WI38 (cell line): ENCODE results near the gene NPAS2.

ENCODE experiments used
- H3K4me3 ChIP-seq: 2 replicates; pipeline ENCODE4 v1.5.1; 2011; ENCODE audit warnings: low read depth, mild to moderate bottlenecking, control low read depth, low read length
- CTCF ChIP-seq: IDR thresholded peaks from 2 replicates; pipeline ENCODE4 v1.5.1; 2012; ENCODE audit warnings: low read depth, mild to moderate bottlenecking, control low read depth, low read length

NPAS2 gene

DNA sequence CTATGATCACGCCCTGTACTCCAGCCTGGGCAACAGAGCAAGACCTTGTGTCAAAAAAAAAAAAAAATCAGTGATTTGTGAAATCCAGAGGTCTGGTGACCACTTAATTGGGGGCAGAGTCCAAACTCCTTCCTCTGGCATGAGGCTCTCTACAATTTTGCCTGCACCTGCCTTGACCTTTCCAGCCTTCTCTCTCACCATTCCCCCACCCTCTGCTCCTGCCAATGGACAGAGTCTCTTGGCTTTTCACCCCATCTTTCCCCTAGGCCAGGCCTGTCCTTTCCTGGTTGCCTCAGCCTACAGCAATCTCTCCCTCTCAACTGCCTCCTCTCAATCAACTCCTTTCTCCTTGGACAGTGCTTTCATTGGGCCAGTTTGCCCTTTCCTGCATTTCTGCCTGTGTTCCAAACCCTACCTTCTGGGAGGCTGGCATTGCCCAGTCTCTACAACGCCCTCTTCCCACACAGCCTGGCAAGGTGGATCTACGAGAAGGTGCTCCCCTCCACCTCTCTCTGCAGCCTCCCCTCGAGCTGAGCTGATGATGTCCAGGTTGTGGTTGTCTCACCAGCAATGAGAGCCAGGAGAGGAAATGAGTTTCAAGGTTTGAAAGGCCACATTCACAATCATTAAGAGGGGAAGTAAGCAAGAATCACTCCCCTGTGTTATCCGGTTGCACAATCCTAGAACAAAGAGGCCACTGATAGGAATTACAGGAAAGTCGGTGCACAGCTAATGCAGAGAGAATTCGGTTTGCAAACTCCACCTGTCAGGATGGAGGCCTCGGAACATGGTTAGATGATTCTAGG is 39.5 kb upstream of the NPAS2 start:
- H3K4me3 ChIP-seq: no peak overlapping the region
- TF ChIP-seq CTCF: no peak

- no peak for TF ChIP-seq CTCF
- H3K4me3 ChIP-seq: no peak overlapping the region
Measured at GRCh38 chr2:100781009-100781325, 39.0 kb upstream of the NPAS2 start.

- no peak overlapping the region for H3K4me3 ChIP-seq
- TF ChIP-seq CTCF: no peak
Measured at GRCh38 chr2:100781523-100782379, 38.2 kb upstream of the NPAS2 start.

GRCh38 chr2:100782380-100782878 is 37.5 kb upstream of the NPAS2 start:
- H3K4me3 ChIP-seq: no peak overlapping the region
- TF ChIP-seq CTCF: no peak

DNA sequence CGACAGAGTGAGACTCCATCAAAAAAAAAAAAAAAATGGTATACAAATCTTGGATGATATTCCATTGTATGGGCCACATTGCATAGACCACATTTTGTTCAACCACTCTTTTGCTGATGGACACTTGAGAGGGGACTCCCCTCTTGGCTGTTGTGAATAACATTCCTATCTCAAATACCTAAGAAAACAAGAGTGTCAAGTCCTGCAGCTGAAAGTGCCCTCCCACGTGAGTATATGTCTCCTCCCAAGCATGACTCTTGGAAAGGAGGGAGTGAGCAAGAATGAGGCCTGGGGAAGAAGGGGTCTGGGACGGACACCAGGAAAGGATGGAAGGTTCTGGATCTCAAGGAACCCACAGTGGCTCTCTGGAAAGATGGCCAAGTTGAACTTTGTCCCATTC is 36.0 kb upstream of the NPAS2 start:
- no peak for TF ChIP-seq CTCF
- no peak overlapping the region for H3K4me3 ChIP-seq

- H3K4me3 ChIP-seq: no peak overlapping the region
- no peak for TF ChIP-seq CTCF
Measured at GRCh38 chr2:100784681-100785080, 35.3 kb upstream of the NPAS2 start.
